ENCODE results near the gene ARVCF. TPM values are rescaled to one million over a fixed set of nuclear protein-coding genes. Genes with fewer than 3 reads are reported as not detected.
A peak's percentile ranks its signal among the peaks of the same experiment; 100 is the strongest.

Gene ARVCF
- total and polyA plus RNA-seq, 9 of the 15 experiments (the other 6 are each of a cell fraction or from before 2014, with no cell fraction given), result 0.03 to 97.4 (median 15.6) TPM

DNA sequence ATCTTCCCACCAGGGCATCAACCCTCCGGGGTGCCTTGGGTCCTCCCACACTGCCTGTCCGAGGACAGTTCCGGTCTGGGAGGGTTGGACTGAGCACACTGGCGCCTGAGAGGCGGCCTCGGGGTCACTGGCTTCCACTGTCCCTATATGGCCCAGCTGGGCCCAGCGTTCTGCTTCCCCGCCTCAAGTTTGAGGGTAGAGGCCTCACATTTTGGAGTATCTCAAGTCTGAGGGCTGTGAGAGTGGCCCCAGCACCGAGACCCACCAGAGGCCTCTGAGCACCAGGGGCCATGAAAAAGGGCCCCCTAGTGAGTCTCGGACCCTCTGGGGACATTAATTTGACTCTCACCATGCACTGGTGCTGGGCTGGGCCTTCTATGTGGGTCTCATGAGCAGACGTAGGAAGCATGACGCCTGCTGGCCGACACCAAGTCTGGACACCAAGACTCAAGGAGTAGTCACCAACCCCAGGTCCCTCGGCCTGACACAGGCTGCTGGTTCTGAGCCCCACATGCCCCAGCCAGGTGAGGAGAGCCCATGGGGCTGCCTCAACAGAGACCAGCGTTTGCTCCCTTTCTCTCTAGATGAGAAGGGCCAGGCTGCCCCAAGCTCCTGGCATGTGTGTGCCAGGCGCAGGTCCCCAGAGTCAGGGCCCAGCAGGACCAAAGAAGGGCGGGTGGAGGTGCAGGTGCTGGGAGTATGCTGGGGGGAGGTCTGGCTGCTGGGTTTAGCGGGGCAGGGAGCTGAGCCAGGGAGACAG, 27.5 kb downstream of the ARVCF start (continued):
- TF ChIP-seq HMGN3 (IDR thresholded peaks at IDR 0.05; ENCODE audit: borderline replicate concordance, extremely low read depth, insufficient read length, low read depth, low read length) (no peak), HNRNPLL (IDR thresholded peaks at IDR 0.05; ENCODE audit: low read depth, low read length, poor library complexity, severe bottlenecking) (no peak), GATAD2B (IDR thresholded peaks at IDR 0.05; ENCODE audit: borderline replicate concordance) (no peak), ARID1B (IDR thresholded peaks at IDR 0.05) (no peak; the same call in 1 of the 2 replicates), FOXK2 (conservative IDR thresholded peaks at IDR 0.05 in 1 of 2, IDR thresholded peaks at IDR 0.05 in 1 of 2; ENCODE audit: low read depth in 2 of 2) (no peak), POLR2AphosphoS5 (IDR thresholded peaks at IDR 0.05; ENCODE audit: control insufficient read depth, insufficient read depth, low read depth, low read length) (no peak), PCBP1 (IDR thresholded peaks at IDR 0.05; ENCODE audit: low read depth, low read length, poor library complexity, severe bottlenecking) (no peak), RBM17 (IDR thresholded peaks at IDR 0.05; ENCODE audit: borderline replicate concordance, low read depth, low read length) (no peak), ZKSCAN8 (CRISPR knock-in tag; IDR thresholded peaks at IDR 0.05) (no peak), GTF2B (IDR thresholded peaks at IDR 0.05; ENCODE audit: extremely low read depth, insufficient read length) (no peak), PHF8 (IDR thresholded peaks at IDR 0.05; ENCODE audit: borderline replicate concordance, low read length) (peak; percentile 51; the same call in 1 of the 2 replicates), ZNF347 (CRISPR knock-in tag; IDR thresholded peaks at IDR 0.05; ENCODE audit: low read depth) (no peak), JUN (IDR thresholded peaks at IDR 0.05; ENCODE audit: borderline replicate concordance, low read depth, low read length) (no peak), JUN (CRISPR knock-in tag; IDR thresholded peaks at IDR 0.05; ENCODE audit: borderline replicate concordance) (no peak), EHMT2 (IDR thresholded peaks at IDR 0.05) (no peak), ZSCAN29 (IDR thresholded peaks at IDR 0.05) (no peak)
- TF ChIP-seq, protein P1, sequence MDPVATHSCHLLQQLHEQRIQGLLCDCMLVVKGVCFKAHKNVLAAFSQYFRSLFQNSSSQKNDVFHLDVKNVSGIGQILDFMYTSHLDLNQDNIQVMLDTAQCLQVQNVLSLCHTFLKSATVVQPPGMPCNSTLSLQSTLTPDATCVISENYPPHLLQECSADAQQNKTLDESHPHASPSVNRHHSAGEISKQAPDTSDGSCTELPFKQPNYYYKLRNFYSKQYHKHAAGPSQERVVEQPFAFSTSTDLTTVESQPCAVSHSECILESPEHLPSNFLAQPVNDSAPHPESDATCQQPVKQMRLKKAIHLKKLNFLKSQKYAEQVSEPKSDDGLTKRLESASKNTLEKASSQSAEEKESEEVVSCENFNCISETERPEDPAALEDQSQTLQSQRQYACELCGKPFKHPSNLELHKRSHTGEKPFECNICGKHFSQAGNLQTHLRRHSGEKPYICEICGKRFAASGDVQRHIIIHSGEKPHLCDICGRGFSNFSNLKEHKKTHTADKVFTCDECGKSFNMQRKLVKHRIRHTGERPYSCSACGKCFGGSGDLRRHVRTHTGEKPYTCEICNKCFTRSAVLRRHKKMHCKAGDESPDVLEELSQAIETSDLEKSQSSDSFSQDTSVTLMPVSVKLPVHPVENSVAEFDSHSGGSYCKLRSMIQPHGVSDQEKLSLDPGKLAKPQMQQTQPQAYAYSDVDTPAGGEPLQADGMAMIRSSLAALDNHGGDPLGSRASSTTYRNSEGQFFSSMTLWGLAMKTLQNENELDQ (CRISPR knock-in tag; IDR thresholded peaks at IDR 0.05; ENCODE audit: borderline replicate concordance), result no peak
- TF ChIP-seq, protein P2, sequence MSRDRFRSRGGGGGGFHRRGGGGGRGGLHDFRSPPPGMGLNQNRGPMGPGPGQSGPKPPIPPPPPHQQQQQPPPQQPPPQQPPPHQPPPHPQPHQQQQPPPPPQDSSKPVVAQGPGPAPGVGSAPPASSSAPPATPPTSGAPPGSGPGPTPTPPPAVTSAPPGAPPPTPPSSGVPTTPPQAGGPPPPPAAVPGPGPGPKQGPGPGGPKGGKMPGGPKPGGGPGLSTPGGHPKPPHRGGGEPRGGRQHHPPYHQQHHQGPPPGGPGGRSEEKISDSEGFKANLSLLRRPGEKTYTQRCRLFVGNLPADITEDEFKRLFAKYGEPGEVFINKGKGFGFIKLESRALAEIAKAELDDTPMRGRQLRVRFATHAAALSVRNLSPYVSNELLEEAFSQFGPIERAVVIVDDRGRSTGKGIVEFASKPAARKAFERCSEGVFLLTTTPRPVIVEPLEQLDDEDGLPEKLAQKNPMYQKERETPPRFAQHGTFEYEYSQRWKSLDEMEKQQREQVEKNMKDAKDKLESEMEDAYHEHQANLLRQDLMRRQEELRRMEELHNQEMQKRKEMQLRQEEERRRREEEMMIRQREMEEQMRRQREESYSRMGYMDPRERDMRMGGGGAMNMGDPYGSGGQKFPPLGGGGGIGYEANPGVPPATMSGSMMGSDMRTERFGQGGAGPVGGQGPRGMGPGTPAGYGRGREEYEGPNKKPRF (IDR thresholded peaks at IDR 0.05; ENCODE audit: low read depth, low read length), result no peak
- TF ChIP-seq, protein P3, sequence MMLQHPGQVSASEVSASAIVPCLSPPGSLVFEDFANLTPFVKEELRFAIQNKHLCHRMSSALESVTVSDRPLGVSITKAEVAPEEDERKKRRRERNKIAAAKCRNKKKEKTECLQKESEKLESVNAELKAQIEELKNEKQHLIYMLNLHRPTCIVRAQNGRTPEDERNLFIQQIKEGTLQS (IDR thresholded peaks at IDR 0.05), result no peak
- TF ChIP-seq, protein P3 (CRISPR knock-in tag; conservative IDR thresholded peaks at IDR 0.05), result no peak

Measured in K562 (cell line).